Measurements from ENCODE around the gene COPS2. TPM values are rescaled to one million over a fixed set of nuclear protein-coding genes. Genes with fewer than 3 reads are reported as not detected.

The COPS2 gene
- total RNA-seq, 4 donors from 2014 or later: 37.2 to 59.5 (median 47.0) TPM

- intact Hi-C loops (cut with DNase I): no loop called here
- Histone ChIP-seq H3K9me3 (no peaks in the 10 kb centered on the region), H3K4me1 (no peaks in the 10 kb centered on the region), H3K27ac (no peak overlapping the region), H3K27me3 (no peaks in the 10 kb centered on the region), H3K4me3 (no peak overlapping the region), H3K36me3 (peaks cover 3 to 97% (median 18%) of the 10 kb centered on the region in 3 donors)
- no peak for TF ChIP-seq POLR2A (IDR thresholded peaks at IDR 0.05)
- TF ChIP-seq CTCF (IDR thresholded peaks at IDR 0.05): no peak
- no peak for DNase-seq
- 52 to 64% methylated on average over 2 of the region's 2 CpGs for WGBS, 2 donors
These were observed 20.0 kb downstream of the COPS2 start for GRCh38 chr15:49135342-49135857.

GRCh38 chr15:49134683-49135341, 20.6 kb downstream of the COPS2 start:
- TF ChIP-seq POLR2A (IDR thresholded peaks at IDR 0.05) (no peak), CTCF (IDR thresholded peaks at IDR 0.05) (no peak)
- no peaks in the 10 kb centered on the region for H3K9me3 ChIP-seq
- no peak overlapping the region for H3K27ac ChIP-seq
- H3K4me1 ChIP-seq: no peaks in the 10 kb centered on the region
- no peak overlapping the region for H3K4me3 ChIP-seq
- 67 to 71% methylated on average over 5 of the region's 5 CpGs for WGBS, 2 donors
- intact Hi-C loops (cut with DNase I): no loop called here
- H3K36me3 ChIP-seq: peaks cover 3 to 97% (median 18%) of the 10 kb centered on the region in 3 donors
- no peaks in the 10 kb centered on the region for H3K27me3 ChIP-seq
- no peak for DNase-seq

GRCh38 chr15:49131403-49131802, 24.0 kb downstream of the COPS2 start:
- WGBS, 2 donors: 69 to 89% methylated on average over 3 of the region's 3 CpGs

GRCh38 chr15:49124371-49124770, 31.0 kb downstream of the COPS2 start:
- DNase-seq: no peak
- intact Hi-C loops (cut with DNase I): no loop called here
- no peaks in the 10 kb centered on the region for H3K4me1 ChIP-seq
- H3K4me3 ChIP-seq: no peak overlapping the region
- no peaks in the 10 kb centered on the region for H3K27me3 ChIP-seq
- TF ChIP-seq POLR2A (IDR thresholded peaks at IDR 0.05): no peak
- no peak overlapping the region for H3K27ac ChIP-seq
- peaks cover 0 to 59% (median under 1%) of the 10 kb centered on the region in 3 donors for H3K36me3 ChIP-seq
- H3K9me3 ChIP-seq: no peaks in the 10 kb centered on the region
- 70 to 88% methylated on average over 2 of the region's 2 CpGs for WGBS, 2 donors

More at GRCh38 chr15:49131403-49131802, 24.0 kb downstream of the COPS2 start:
- Histone ChIP-seq H3K4me3 (no peak overlapping the region), H3K27ac (no peak overlapping the region), H3K4me1 (no peaks in the 10 kb centered on the region), H3K36me3 (peaks cover 0 to 97% (median 18%) of the 10 kb centered on the region in 3 donors), H3K27me3 (no peaks in the 10 kb centered on the region), H3K9me3 (no peaks in the 10 kb centered on the region)
- no peak for DNase-seq
- TF ChIP-seq CTCF (IDR thresholded peaks at IDR 0.05) (no peak), POLR2A (IDR thresholded peaks at IDR 0.05) (no peak)
- intact Hi-C loops (cut with DNase I): no loop called here

- Histone ChIP-seq H3K36me3 (peaks cover 0 to 44% (median 0%) of the 10 kb centered on the region in 3 donors), H3K27me3 (no peaks in the 10 kb centered on the region), H3K9me3 (no peaks in the 10 kb centered on the region), H3K27ac (no peak overlapping the region), H3K4me1 (no peaks in the 10 kb centered on the region), H3K4me3 (no peak overlapping the region)
- DNase-seq: no peak
- 77 to 96% methylated on average over 1 of the region's 1 CpG for WGBS, 2 donors
- intact Hi-C loops (cut with DNase I): no loop called here
- TF ChIP-seq POLR2A (IDR thresholded peaks at IDR 0.05) (no peak), CTCF (IDR thresholded peaks at IDR 0.05) (no peak)
These were observed 32.8 kb downstream of the COPS2 start for GRCh38 chr15:49122541-49123062.

Measured in esophagus squamous epithelium (tissue), 5 donors.